ENCODE data around the gene KLHL42.
"Not testable (repeated sequence)": the region's sequence is repeated elsewhere in the genome, so short reads cannot be mapped to it uniquely, and the experiment has no call there.

The KLHL42 gene

GRCh38 chr12:27817766-27818165 is 37.7 kb downstream of the KLHL42 start:
- no peak for DNase-seq (ENCODE audit: low read depth)

- DNase-seq (ENCODE audit: low read depth) = no peak
Measured at GRCh38 chr12:27818401-27818918, 38.4 kb downstream of the KLHL42 start.

GRCh38 chr12:27820564-27820963 is 40.5 kb downstream of the KLHL42 start:
- DNase-seq (ENCODE audit: low read depth) = no peak

DNA sequence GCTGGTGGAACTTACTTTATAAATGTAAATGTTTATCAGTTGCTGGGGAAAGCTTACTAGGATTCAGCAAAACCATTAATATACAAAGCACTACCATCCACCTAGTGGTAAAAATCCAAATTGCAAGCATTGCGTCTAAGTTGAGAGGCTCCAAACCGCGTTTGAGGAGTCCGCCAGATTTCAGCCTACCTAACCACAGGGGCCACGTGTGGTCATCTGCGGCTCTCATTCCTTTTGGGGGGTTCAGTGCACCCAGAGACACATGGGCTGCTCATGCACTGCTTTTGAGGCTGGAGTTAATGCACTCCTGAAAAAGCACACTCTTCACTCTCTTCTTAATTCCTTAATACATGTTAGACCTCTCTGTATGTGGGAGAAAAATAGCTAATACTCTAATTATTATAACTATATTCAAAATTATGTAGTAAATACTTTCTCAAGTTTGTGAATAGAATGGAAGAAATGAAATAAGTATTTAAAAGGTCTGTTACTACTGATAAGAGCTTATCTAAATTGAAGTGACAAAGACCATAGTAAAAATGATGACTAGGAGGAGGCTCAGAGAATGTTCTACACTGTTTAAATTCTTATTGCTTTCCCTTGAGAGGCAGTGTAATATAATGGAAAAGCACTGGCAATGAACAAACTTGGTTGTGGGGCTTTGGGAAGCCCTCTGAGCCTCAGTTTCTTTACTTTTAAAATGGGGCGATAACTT is 41.4 kb downstream of the KLHL42 start:
- no peak for DNase-seq (ENCODE audit: low read depth)

DNA sequence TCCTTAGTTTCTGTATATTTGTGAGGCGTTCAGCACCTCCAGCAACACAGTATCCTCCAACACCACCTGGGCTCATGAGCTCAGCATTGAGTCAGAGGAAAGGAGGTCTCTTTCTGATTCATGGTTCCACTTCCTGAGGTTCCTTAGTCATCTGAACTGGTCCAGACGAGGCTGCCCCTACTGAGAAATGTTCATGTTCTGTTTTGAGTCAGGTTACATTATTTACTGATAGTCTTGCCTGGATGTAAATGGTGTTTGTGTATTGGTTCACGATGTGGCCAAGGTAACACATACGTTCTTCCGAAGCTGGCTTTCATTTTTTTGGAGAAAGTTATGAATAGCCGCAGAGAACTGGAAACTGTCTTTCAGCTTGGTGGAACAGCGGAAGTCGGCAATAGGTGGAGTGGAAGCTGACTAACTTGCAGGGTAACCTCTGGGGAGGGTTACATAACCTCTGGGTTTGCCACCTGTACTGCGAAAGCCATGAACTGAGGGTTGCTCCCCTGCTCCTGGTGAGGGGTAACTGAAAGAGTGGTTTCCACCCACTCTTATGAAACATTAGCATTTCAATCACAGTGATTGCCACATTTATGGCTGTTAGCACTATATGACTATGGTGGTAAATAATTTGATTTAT is 42.2 kb downstream of the KLHL42 start:
- peak; percentile 35 for DNase-seq (ENCODE audit: low read depth)

- no peak for DNase-seq (ENCODE audit: low read depth)
Measured at GRCh38 chr12:27823038-27823437, 43.0 kb downstream of the KLHL42 start.

GRCh38 chr12:27824126-27824842 is 44.3 kb downstream of the KLHL42 start:
- no peak for DNase-seq (ENCODE audit: low read depth)

GRCh38 chr12:27826076-27826475 is 46.0 kb downstream of the KLHL42 start:
- no peak for DNase-seq (ENCODE audit: low read depth)

- DNase-seq (ENCODE audit: low read depth) = no peak
Measured at GRCh38 chr12:27828196-27828595, 48.2 kb downstream of the KLHL42 start.

DNA sequence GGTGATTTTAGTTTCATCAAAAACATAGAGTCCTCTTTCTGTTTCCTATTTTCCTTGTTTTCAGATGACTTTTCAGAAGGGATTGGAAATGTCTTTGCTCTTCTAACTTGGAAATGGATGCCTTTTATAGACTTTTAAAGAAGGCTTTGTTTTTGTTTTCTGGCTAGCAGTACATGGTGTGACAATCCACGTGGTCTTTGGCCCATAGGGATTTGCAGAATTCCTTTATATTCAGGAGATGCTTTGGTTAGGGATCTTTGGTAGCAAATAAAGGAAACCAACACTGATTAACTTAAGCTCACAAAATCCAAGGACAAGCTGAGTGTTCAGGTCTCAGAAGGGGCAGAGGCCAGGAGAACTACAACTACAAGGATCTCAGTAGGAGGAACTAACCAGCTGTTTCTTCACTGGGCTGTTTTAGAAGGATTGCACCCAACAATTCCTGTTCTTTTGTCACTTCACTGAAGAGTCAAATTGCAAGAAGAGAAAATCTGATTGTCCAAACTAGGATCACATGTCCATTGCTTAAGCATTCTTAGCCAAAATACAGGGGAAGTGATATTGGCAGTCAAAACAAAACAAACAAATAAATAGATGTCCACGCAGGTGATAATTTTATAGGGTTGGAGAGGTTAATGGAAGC is 58.6 kb downstream of the KLHL42 start:
- no peak for DNase-seq (ENCODE audit: low read depth)

GRCh38 chr12:27840229-27840999 is 60.4 kb downstream of the KLHL42 start:
- no peak for DNase-seq (ENCODE audit: low read depth)

DNA sequence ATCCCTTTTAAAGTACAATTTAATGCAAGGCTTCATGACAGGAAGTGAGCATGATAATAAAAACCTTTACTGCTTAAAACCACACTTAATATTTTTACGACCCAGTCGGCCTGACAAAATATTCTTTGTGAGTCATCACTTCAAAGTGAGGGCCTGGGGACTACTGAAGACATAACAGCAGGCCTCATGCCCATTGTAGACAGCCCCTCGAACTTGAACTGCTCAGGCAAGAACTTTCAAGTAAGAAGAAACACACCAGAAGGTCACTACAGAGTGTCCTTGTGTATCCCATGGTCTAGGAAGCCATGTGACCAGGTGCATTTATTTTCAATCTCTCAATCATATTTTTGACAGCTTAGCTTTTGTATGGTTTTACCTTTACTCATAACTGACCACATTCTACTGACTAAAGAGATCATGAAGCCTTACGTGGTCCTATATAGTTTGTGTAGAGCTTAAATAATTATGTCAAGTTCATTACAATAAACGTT is 61.4 kb downstream of the KLHL42 start:
- DNase-seq (ENCODE audit: low read depth) = no peak

DNA sequence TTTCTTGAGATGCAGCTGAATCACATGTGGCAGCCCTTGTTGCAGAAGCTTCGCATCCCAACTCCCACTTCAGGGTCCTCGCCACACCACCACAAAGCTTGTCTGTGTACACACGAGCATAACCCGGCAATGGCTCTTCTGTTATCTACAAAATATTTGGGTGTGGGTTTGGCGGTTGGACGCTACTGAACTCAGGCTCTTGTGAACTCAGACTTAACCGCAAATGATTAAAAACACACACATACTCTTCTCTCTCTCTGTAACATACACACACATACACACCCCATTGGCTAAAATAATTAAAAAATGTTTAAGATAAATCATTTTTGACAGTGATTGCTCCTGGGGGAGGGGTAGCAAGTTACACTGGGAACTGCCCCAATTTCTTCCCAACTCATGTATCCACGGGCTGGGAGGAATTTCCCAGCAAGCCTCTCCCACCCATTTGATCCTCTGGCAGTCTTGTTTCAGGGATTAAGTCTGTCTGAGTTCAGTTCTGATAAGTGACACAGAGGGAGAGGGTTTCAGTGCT is 63.7 kb downstream of the KLHL42 start:
- DNase-seq (ENCODE audit: low read depth) = no peak

GRCh38 chr12:27844366-27845090 is 64.5 kb downstream of the KLHL42 start:
- no peak for DNase-seq (ENCODE audit: low read depth)

- no peak for DNase-seq (ENCODE audit: low read depth)
Measured at GRCh38 chr12:27845187-27845586, 65.2 kb downstream of the KLHL42 start.

DNA sequence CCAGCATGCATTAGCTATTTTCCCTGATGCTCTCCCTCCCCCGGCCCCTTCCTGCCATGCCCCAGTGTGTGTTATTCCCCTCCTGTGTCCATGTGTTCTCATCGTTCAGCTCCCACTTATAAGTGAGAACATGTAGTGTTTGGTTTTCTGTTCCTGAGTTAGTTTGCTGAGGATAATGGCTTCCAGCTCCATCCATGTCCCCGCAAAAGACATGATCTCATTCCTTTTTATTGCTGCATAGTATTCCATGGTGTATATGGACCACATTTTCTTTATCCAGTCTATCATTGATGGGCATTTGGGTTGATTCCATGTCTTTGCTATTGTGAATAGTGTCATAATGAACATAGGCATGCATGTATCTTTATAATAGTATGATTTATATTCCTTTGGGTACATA is 65.7 kb downstream of the KLHL42 start:
- DNase-seq (ENCODE audit: low read depth) = not testable (repeated sequence)

GRCh38 chr12:27847293-27847692 is 67.3 kb downstream of the KLHL42 start:
- not testable (repeated sequence) for DNase-seq (ENCODE audit: low read depth)

DNA sequence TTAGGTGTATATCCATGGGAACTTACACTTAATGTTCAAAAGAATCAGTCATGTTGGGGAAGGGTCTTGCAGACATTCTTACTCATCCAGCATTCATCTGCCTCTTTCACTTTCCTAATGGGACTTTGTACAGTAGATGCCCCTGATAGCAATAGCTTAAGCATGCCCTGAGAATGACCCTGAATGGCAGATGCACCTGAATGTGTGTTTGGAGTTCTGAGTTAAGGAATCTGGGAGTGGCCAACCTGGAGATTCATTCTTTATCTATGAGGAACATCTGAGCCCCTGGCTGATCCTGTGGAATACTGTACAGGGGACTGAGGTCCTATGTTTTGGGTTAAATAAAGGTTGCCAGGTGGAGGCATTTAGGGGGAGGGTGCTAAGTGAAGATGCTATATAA is 71.3 kb downstream of the KLHL42 start:
- no peak for DNase-seq (ENCODE audit: low read depth)

- no peak for DNase-seq (ENCODE audit: low read depth)
Measured at GRCh38 chr12:27852117-27852516, 72.1 kb downstream of the KLHL42 start.
